OCI-M2 (cell line): ENCODE results near the gene UBE2L6.

Source experiments
- DNase-seq: peaks from one replicate; lab custom pipeline; 2025; ENCODE audit not compliant: unreplicated experiment; lab: John Stamatoyannopoulos, UW

Gene UBE2L6

GRCh38 chr11:57501953-57502352, 65.5 kb downstream of the UBE2L6 start:
- no peak for DNase-seq
